Measurements from ENCODE around the gene BCS1L. TPM values are rescaled to one million over a fixed set of nuclear protein-coding genes. Genes with fewer than 3 reads are reported as not detected.

BCS1L gene
- total and polyA plus RNA-seq, 2 of the 13 experiments (the other 11 are each of a cell fraction or from before 2014, with no cell fraction given) = 48.9 to 76.0 TPM

- TF ChIP-seq, protein P1, sequence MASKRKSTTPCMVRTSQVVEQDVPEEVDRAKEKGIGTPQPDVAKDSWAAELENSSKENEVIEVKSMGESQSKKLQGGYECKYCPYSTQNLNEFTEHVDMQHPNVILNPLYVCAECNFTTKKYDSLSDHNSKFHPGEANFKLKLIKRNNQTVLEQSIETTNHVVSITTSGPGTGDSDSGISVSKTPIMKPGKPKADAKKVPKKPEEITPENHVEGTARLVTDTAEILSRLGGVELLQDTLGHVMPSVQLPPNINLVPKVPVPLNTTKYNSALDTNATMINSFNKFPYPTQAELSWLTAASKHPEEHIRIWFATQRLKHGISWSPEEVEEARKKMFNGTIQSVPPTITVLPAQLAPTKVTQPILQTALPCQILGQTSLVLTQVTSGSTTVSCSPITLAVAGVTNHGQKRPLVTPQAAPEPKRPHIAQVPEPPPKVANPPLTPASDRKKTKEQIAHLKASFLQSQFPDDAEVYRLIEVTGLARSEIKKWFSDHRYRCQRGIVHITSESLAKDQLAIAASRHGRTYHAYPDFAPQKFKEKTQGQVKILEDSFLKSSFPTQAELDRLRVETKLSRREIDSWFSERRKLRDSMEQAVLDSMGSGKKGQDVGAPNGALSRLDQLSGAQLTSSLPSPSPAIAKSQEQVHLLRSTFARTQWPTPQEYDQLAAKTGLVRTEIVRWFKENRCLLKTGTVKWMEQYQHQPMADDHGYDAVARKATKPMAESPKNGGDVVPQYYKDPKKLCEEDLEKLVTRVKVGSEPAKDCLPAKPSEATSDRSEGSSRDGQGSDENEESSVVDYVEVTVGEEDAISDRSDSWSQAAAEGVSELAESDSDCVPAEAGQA (IDR thresholded peaks at IDR 0.05; ENCODE audit: low read depth) = peak; percentile 61; the same call in 1 of the 2 replicates
- TF ChIP-seq, protein P1 (CRISPR knock-in tag; IDR thresholded peaks at IDR 0.05; ENCODE audit: borderline replicate concordance) = no peak
- TF ChIP-seq MEF2D (CRISPR knock-in tag; IDR thresholded peaks at IDR 0.05) (peak; percentile 35; the same call in 1 of the 2 replicates), ZNF639 (CRISPR knock-in tag; conservative IDR thresholded peaks at IDR 0.05) (peak; percentile 64), ZNF251 (CRISPR knock-in tag; IDR thresholded peaks at IDR 0.05) (no peak), MIER3 (CRISPR knock-in tag; IDR thresholded peaks at IDR 0.05; ENCODE audit: borderline replicate concordance) (peak; percentile 81; the same call in 1 of the 2 replicates), SIX1 (CRISPR knock-in tag; IDR thresholded peaks at IDR 0.05; ENCODE audit: borderline replicate concordance) (no peak), ZFY (CRISPR knock-in tag; IDR thresholded peaks at IDR 0.05) (peak; percentile 92), ZBTB7B (CRISPR knock-in tag; IDR thresholded peaks at IDR 0.05) (peak; percentile 77), RCOR2 (CRISPR knock-in tag; IDR thresholded peaks at IDR 0.05) (peak; percentile 48), ZNF451 (CRISPR knock-in tag; IDR thresholded peaks at IDR 0.05) (peak; percentile 89; the same call in 1 of the 2 replicates), POLR2AphosphoS2 (IDR thresholded peaks at IDR 0.05; ENCODE audit: low read depth, low read length) (no peak), FIP1L1 (IDR thresholded peaks at IDR 0.05; ENCODE audit: borderline replicate concordance, insufficient read depth, low read depth, low read length) (peak; percentile 76; the same call in 1 of the 2 replicates), RARA (CRISPR knock-in tag; IDR thresholded peaks at IDR 0.05) (peak; percentile 36; the same call in 1 of the 2 replicates), FOXA3 (CRISPR knock-in tag; IDR thresholded peaks at IDR 0.05) (peak; percentile 76), ZNF660 (CRISPR knock-in tag; IDR thresholded peaks at IDR 0.05; ENCODE audit: borderline replicate concordance, low read depth) (0 out of 2 replicates have a peak, but pooled peaks have one; percentile 49), DNMT3B (CRISPR knock-in tag; conservative IDR thresholded peaks at IDR 0.05) (0 out of 2 replicates have a peak, but pooled peaks have one; percentile 24), ZNF354B (CRISPR knock-in tag; IDR thresholded peaks at IDR 0.05) (0 out of 2 replicates have a peak, but pooled peaks have one; percentile 9), ESRRA (CRISPR knock-in tag; IDR thresholded peaks at IDR 0.05; ENCODE audit: low read depth) (peak; percentile 74; the same call in 1 of the 2 replicates), NCOA2 (CRISPR knock-in tag; IDR thresholded peaks at IDR 0.05) (no peak; the same call in 1 of the 2 replicates)
- TF ChIP-seq, protein P2, sequence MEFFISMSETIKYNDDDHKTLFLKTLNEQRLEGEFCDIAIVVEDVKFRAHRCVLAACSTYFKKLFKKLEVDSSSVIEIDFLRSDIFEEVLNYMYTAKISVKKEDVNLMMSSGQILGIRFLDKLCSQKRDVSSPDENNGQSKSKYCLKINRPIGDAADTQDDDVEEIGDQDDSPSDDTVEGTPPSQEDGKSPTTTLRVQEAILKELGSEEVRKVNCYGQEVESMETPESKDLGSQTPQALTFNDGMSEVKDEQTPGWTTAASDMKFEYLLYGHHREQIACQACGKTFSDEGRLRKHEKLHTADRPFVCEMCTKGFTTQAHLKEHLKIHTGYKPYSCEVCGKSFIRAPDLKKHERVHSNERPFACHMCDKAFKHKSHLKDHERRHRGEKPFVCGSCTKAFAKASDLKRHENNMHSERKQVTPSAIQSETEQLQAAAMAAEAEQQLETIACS (CRISPR knock-in tag; IDR thresholded peaks at IDR 0.05) = 0 out of 2 replicates have a peak, but pooled peaks have one; percentile 54
These were observed 51.4 kb downstream of the BCS1L start, which contains the start of gene TTLL4 (continued) for GRCh38 chr2:218710687-218711549.

All from HepG2 (cell line).